ENCODE results near the gene VAT1L.

- TF ChIP-seq EZH2phosphoT487 (IDR thresholded peaks at IDR 0.05; ENCODE audit: borderline replicate concordance, low read length) (no peak), CTCF (IDR thresholded peaks at IDR 0.05; ENCODE audit: low read depth, low read length, poor library complexity, severe bottlenecking) (no peak)
These were observed 55.0 kb downstream of the VAT1L start for GRCh38 chr16:77843405-77843804.
